OCI-LY1 (cell line): ENCODE results near the gene IFTAP.
"Not testable (repeated sequence)": the region's sequence is repeated elsewhere in the genome, so short reads cannot be mapped to it uniquely, and the experiment has no call there.

Source experiments
- H2AFZ ChIP-seq: fragments of 200-600 bp; sonication (generic), shearing (Covaris generic); 2 replicates; pipeline ENCODE4 v1.6.0; 2014; ENCODE audit warnings: antibody characterized with exemption, mild to moderate bottlenecking, low read length
- H3F3A ChIP-seq: fragments of 200-600 bp; sonication (generic), shearing (Covaris generic); 2 replicates; pipeline ENCODE4 v1.6.0; 2014; ENCODE audit warnings: mild to moderate bottlenecking, antibody characterized with exemption, low read length, moderate library complexity; ENCODE audit not compliant: insufficient read depth
- H3K27ac ChIP-seq: fragments of 200-600 bp; sonication (generic); 2 replicates; pipeline ENCODE4 v1.5.1; 2014; ENCODE audit warnings: low read length, mixed run types, mild to moderate bottlenecking, low read depth; ENCODE audit not compliant: poor library complexity, severe bottlenecking
- H3K27me3 ChIP-seq: fragments of 200-600 bp; sonication (generic); 2 replicates; pipeline ENCODE4 v1.6.0; 2014; ENCODE audit warnings: antibody characterized with exemption, mild to moderate bottlenecking, low read length, moderate library complexity; ENCODE audit not compliant: insufficient read depth
- H3K36me3 ChIP-seq: fragments of 200-600 bp; sonication (generic); 2 replicates; pipeline ENCODE4 v1.6.1; 2014; ENCODE audit warnings: mild to moderate bottlenecking, antibody characterized with exemption, low read length, moderate library complexity, mixed read lengths; ENCODE audit not compliant: insufficient read depth
- H3K4me1 ChIP-seq: fragments of 200-600 bp; sonication (generic); 2 replicates; pipeline ENCODE4 v1.5.1; 2014; ENCODE audit warnings: mild to moderate bottlenecking, low read length, moderate library complexity; ENCODE audit not compliant: insufficient read depth, severe bottlenecking
- H3K4me2 ChIP-seq: fragments of 200-600 bp; sonication (generic), shearing (Covaris generic); 2 replicates; pipeline ENCODE4 v1.6.1; 2014; ENCODE audit warnings: low read length
- H3K4me3 ChIP-seq: fragments of 200-600 bp; sonication (generic); 2 replicates; pipeline ENCODE4 v1.5.1; 2014; ENCODE audit warnings: low read length, low read depth, mild to moderate bottlenecking, mixed read lengths; ENCODE audit not compliant: poor library complexity, severe bottlenecking
- H3K79me2 ChIP-seq: fragments of 200-600 bp; shearing (Covaris generic); 2 replicates; pipeline ENCODE4 v1.6.1; 2016; ENCODE audit warnings: mixed run types, low read length, mixed read lengths; ENCODE audit not compliant: insufficient read depth
- H3K9ac ChIP-seq: fragments of 200-600 bp; sonication (generic), shearing (Covaris generic); 2 replicates; pipeline ENCODE4 v1.6.1; 2014; ENCODE audit warnings: mild to moderate bottlenecking, low read length, mixed read lengths
- H3K9me2 ChIP-seq: fragments of 200-600 bp; sonication (generic), shearing (Covaris generic); 2 replicates; pipeline ENCODE4 v1.6.1; 2014; ENCODE audit warnings: low read depth, mild to moderate bottlenecking, low read length, mixed read lengths
- H3K9me3 ChIP-seq: fragments of 200-600 bp; shearing (Covaris generic); 2 replicates; pipeline ENCODE4 v1.6.1; 2014; ENCODE audit warnings: low read length, mixed read lengths
- H4K20me1 ChIP-seq: fragments of 200-600 bp; sonication (generic), shearing (Covaris generic); 2 replicates; pipeline ENCODE4 v1.6.0; 2016; ENCODE audit warnings: mild to moderate bottlenecking, low read length; ENCODE audit not compliant: insufficient read depth
- EZH2 ChIP-seq: fragments of 200-600 bp; sonication (generic), shearing (Covaris generic); IDR thresholded peaks from 2 replicates; pipeline ENCODE4 v1.8.0; 2017; ENCODE audit warnings: borderline replicate concordance, mixed run types, mild to moderate bottlenecking, antibody characterized with exemption, low read length, moderate library complexity, mixed read lengths
- TF ChIP-seq, protein P1 (sequence below): fragments of 200-600 bp; sonication (generic), shearing (Covaris generic); IDR thresholded peaks from 2 replicates; pipeline ENCODE4 v1.5.1; 2017; ENCODE audit warnings: mild to moderate bottlenecking, antibody characterized with exemption, low read length, moderate library complexity, mixed read lengths

IFTAP gene

DNA sequence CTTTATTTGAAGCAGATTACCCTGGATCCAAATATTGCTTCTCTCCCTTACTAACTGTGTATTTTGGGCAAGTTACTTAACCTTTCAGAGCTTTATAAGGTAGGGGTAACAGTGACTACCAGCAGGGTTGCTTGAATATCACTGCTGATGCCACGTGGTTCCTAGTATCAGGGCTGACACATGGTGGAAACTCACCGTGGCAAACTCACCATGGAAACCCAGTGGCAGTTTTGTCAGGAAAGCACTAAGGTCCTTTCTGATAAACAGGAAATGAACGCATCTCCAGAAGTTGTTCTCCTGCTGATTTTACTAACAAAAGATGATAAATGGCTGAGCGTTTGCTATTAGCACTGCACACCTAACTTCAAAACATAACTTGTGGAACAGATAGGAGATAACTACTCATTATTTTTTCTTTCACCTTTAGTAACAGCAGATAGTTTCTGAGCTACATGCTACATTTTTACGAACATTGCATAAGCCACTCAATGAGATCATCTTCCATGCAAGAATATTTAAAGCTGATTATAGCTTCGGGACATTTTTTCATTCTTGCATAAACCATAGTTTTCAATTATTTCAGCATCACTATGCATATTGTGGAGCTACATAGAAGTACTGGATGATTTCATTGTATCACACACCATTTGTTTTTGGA is 63.4 kb downstream of the IFTAP start:
- no peaks in the 10 kb centered on the region for H3K36me3 ChIP-seq
- no peak for TF ChIP-seq EZH2
- TF ChIP-seq, protein P1, sequence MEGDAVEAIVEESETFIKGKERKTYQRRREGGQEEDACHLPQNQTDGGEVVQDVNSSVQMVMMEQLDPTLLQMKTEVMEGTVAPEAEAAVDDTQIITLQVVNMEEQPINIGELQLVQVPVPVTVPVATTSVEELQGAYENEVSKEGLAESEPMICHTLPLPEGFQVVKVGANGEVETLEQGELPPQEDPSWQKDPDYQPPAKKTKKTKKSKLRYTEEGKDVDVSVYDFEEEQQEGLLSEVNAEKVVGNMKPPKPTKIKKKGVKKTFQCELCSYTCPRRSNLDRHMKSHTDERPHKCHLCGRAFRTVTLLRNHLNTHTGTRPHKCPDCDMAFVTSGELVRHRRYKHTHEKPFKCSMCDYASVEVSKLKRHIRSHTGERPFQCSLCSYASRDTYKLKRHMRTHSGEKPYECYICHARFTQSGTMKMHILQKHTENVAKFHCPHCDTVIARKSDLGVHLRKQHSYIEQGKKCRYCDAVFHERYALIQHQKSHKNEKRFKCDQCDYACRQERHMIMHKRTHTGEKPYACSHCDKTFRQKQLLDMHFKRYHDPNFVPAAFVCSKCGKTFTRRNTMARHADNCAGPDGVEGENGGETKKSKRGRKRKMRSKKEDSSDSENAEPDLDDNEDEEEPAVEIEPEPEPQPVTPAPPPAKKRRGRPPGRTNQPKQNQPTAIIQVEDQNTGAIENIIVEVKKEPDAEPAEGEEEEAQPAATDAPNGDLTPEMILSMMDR: no peak
- H3F3A ChIP-seq: no peaks in the 10 kb centered on the region

DNA sequence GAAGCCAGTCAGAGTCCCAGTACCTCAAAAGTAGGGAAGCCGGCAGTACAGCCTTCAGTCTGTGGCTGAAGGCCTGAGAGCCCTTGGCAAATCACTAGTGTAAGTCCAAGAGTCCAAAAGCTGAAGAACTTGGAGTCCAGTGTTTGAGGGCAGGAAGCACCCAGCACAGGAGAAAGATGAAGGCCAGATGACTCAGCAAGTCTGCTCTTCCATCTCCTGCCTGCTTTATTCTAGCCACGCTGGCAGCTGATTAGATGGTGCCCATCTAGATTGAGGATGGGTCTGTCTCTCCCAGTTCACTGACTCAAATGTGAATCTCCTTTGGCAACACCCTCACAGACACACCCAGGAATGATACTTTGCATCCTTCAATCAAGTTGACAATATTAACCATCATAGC is 67.1 kb downstream of the IFTAP start:
- not testable (repeated sequence) for H3K4me2 ChIP-seq, H2AFZ ChIP-seq, H3F3A ChIP-seq, H3K9me2 ChIP-seq, H3K27me3 ChIP-seq, H3K9me3 ChIP-seq, H3K27ac ChIP-seq, H3K79me2 ChIP-seq, H3K4me3 ChIP-seq, H4K20me1 ChIP-seq, H3K36me3 ChIP-seq, H3K9ac ChIP-seq
- peaks cover 16% of the 10 kb centered on the region for H3K4me1 ChIP-seq

More for the DNA sequence above, 63.4 kb downstream of the IFTAP start:
- Histone ChIP-seq H3K4me1 (peaks cover 16% of the 10 kb centered on the region), H3K27me3 (no peaks in the 10 kb centered on the region), H3K79me2 (no peaks in the 10 kb centered on the region), H3K27ac (peak overlapping the region; percentile 8), H3K4me3 (no peak overlapping the region), H3K9me2 (no peaks in the 10 kb centered on the region), H4K20me1 (no peaks in the 10 kb centered on the region), H3K9ac (no peak overlapping the region), H2AFZ (peak overlapping the region; percentile 64; the same call in 1 of the 2 replicates), H3K4me2 (no peak overlapping the region), H3K9me3 (no peaks in the 10 kb centered on the region; the same call in 1 of the 2 replicates)

DNA sequence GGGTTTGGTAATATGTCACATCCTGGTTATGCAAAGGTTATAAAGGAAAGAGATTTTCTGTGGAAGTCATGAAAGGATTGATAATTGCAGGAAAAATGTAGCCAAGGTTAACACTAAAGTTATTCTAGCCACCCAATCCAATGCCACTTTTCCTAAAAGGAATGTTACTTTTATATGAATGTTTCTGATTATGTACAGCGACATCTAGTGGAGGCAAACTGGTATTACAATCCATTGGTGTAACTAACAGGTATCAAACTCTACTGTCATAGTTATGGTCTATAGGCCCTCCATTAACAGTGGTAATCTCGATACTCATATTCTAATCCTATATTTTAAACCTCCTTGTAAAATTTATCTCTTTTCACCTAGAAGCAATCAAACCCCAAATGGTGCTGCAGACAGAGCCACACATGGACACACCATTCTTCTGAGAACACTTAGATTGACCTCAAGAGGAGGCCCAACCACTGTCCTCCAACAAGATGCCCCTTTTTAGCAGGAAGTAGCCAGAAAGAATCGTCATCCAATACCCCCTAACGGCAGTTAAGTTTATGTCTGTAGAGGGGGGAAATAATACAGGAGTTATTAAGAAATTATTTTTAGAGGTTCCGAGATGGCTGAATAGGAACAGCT is 78.6 kb downstream of the IFTAP start:
- H3K36me3 ChIP-seq: no peaks in the 10 kb centered on the region
- H3K27ac ChIP-seq: no peak overlapping the region
- no peaks in the 10 kb centered on the region for H3K9me3 ChIP-seq
- no peaks in the 10 kb centered on the region for H3F3A ChIP-seq
- H4K20me1 ChIP-seq: no peaks in the 10 kb centered on the region
- no peak overlapping the region for H2AFZ ChIP-seq
- H3K9me2 ChIP-seq: no peaks in the 10 kb centered on the region
- no peaks in the 10 kb centered on the region for H3K4me1 ChIP-seq
- no peak overlapping the region for H3K4me3 ChIP-seq
- H3K9ac ChIP-seq: no peak overlapping the region
- no peak overlapping the region for H3K4me2 ChIP-seq
- H3K79me2 ChIP-seq: no peaks in the 10 kb centered on the region
- no peak for TF ChIP-seq EZH2
- TF ChIP-seq, protein P1: peak; percentile 76
- H3K27me3 ChIP-seq: no peaks in the 10 kb centered on the region

DNA sequence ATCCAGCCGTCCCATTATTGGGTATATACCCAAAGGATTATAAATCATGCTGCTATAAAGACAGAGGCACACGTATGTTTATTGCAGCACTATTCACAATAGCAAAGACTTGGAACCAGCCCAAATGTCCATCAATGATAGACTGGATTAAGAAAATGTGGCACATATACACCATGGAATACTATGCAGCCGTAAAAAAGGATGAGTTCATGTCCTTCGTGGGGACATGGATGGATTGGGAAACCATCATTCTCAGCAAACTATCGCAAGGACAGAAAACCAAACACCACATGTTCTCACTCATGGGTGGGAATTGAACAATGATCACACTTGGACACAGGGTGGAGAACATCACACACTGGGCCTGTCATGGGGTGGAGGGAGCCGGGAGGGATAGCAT is 85.2 kb downstream of the IFTAP start:
- H3K4me1 ChIP-seq: peaks cover 24% of the 10 kb centered on the region
- not testable (repeated sequence) for H3K27me3 ChIP-seq, H3K4me2 ChIP-seq, H3K9ac ChIP-seq, H3F3A ChIP-seq, H3K9me2 ChIP-seq, H2AFZ ChIP-seq, H3K27ac ChIP-seq, H3K4me3 ChIP-seq, H4K20me1 ChIP-seq, H3K79me2 ChIP-seq, H3K9me3 ChIP-seq, H3K36me3 ChIP-seq
